SK-N-SH (cell line): ENCODE results near the gene ROBO1.

ENCODE experiments used
- CTCF ChIP-seq: fragments of 200-600 bp; sonication (generic); IDR thresholded peaks from 2 replicates; pipeline ENCODE4 v1.6.1; 2017; ENCODE audit warnings: antibody characterized with exemption, mild to moderate bottlenecking, moderate library complexity
- MXI1 ChIP-seq: IDR thresholded peaks from 2 replicates; pipeline ENCODE4 v1.6.1; 2012; ENCODE audit warnings: mild to moderate bottlenecking, low read depth, low read length, improper control_type of control experiment
- NRF1 ChIP-seq: IDR thresholded peaks from 2 replicates; pipeline ENCODE4 v1.6.1; 2012; ENCODE audit warnings: low read depth, mild to moderate bottlenecking, low read length
- POLR2AphosphoS5 ChIP-seq: IDR thresholded peaks from 2 replicates; pipeline ENCODE4 v1.6.1; 2012; ENCODE audit warnings: low read depth, low read length
- REST ChIP-seq: IDR thresholded peaks from 2 replicates; pipeline ENCODE4 v1.6.1; 2012; ENCODE audit warnings: mild to moderate bottlenecking, low read depth, low read length, moderate library complexity
- TAF1 ChIP-seq: IDR thresholded peaks from 2 replicates; pipeline ENCODE4 v1.6.1; 2012; ENCODE audit warnings: low read depth, mild to moderate bottlenecking, low read length, moderate library complexity, borderline replicate concordance
- YY1 ChIP-seq: IDR thresholded peaks from 2 replicates; pipeline ENCODE4 v1.4.0; 2012; ENCODE audit warnings: low read depth, mild to moderate bottlenecking
- TF ChIP-seq, protein P1 (sequence below): fragments of 150-350 bp; IDR thresholded peaks from 2 replicates; pipeline ENCODE4 v1.6.1; 2017; ENCODE audit warnings: antibody characterized with exemption, low read length, low read depth, borderline replicate concordance

- TF ChIP-seq NRF1, result no peak
- TF ChIP-seq TAF1, result no peak
- TF ChIP-seq CTCF, result no peak
- TF ChIP-seq POLR2AphosphoS5, result no peak
- no peak for TF ChIP-seq YY1
- TF ChIP-seq REST, result no peak
- TF ChIP-seq, protein P1, sequence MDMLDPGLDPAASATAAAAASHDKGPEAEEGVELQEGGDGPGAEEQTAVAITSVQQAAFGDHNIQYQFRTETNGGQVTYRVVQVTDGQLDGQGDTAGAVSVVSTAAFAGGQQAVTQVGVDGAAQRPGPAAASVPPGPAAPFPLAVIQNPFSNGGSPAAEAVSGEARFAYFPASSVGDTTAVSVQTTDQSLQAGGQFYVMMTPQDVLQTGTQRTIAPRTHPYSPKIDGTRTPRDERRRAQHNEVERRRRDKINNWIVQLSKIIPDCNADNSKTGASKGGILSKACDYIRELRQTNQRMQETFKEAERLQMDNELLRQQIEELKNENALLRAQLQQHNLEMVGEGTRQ, result no peak
- no peak for TF ChIP-seq MXI1
These were observed 563.4 kb downstream of the ROBO1 start for GRCh38 chr3:79204351-79204750.
